Ishikawa (cell line): Measurements from ENCODE around the gene MEGF11.

ENCODE experiments used
- CEBPB ChIP-seq: IDR thresholded peaks from 2 replicates; pipeline ENCODE4 v1.6.1; 2012
- CREB1 ChIP-seq: IDR thresholded peaks from 2 replicates; pipeline ENCODE4 v1.6.1; 2012; ENCODE audit warnings: low read depth
- EGR1 ChIP-seq: IDR thresholded peaks from 2 replicates; pipeline ENCODE4 v1.6.1; 2012
- EP300 ChIP-seq: IDR thresholded peaks from 2 replicates; pipeline ENCODE4 v1.6.1; 2012; ENCODE audit warnings: borderline replicate concordance
- MAX ChIP-seq: IDR thresholded peaks from 2 replicates; pipeline ENCODE4 v1.6.1; 2012
- NFIC ChIP-seq: IDR thresholded peaks from 2 replicates; pipeline ENCODE4 v1.6.1; 2012
- RAD21 ChIP-seq: IDR thresholded peaks from 2 replicates; pipeline ENCODE4 v1.6.1; 2012; ENCODE audit warnings: low read depth
- REST ChIP-seq: IDR thresholded peaks from 2 replicates; pipeline ENCODE4 v1.6.1; 2012; ENCODE audit warnings: low read depth, mild to moderate bottlenecking
- TAF1 ChIP-seq: IDR thresholded peaks from 2 replicates; pipeline ENCODE4 v1.6.1; 2012; ENCODE audit warnings: low read depth, mild to moderate bottlenecking
- TCF12 ChIP-seq: IDR thresholded peaks from 2 replicates; pipeline ENCODE4 v1.6.1; 2012; ENCODE audit warnings: low read depth
- USF1 ChIP-seq: IDR thresholded peaks from 2 replicates; pipeline ENCODE4 v1.6.1; 2012
- YY1 ChIP-seq: IDR thresholded peaks from 2 replicates; pipeline ENCODE4 v1.6.1; 2012; ENCODE audit warnings: low read depth

GRCh38 chr15:66067687-66068086 is 185.9 kb downstream of the MEGF11 start:
- no peak for TF ChIP-seq EGR1
- no peak for TF ChIP-seq YY1
- no peak for TF ChIP-seq TAF1
- no peak for TF ChIP-seq RAD21
- no peak for TF ChIP-seq EP300
- TF ChIP-seq TCF12, result no peak
- no peak for TF ChIP-seq CEBPB
- no peak for TF ChIP-seq USF1
- no peak for TF ChIP-seq REST
- TF ChIP-seq CREB1, result no peak
- no peak for TF ChIP-seq MAX
- TF ChIP-seq NFIC, result no peak
